EL (cell line): Measurements from ENCODE around the gene POU2AF3.
A peak's percentile ranks its signal among the peaks of the same experiment; 100 is the strongest.

ENCODE experiments used
- DNase-seq: peaks from one replicate; pipeline ENCODE4 v3.0.0-alpha.2; 2016

POU2AF3 gene

GRCh38 chr11:111329306-111330204 lies 31.2 kb downstream of the POU2AF3 start:
- no peak for DNase-seq

- no peak for DNase-seq
Observed at GRCh38 chr11:111330234-111330893, 32.0 kb downstream of the POU2AF3 start.

- no peak for DNase-seq
Observed at GRCh38 chr11:111331711-111332479, 33.5 kb downstream of the POU2AF3 start.

- no peak for DNase-seq
Observed at GRCh38 chr11:111334532-111335502, 36.5 kb downstream of the POU2AF3 start.

GRCh38 chr11:111335549-111335948 lies 37.2 kb downstream of the POU2AF3 start:
- DNase-seq, result no peak

- no peak for DNase-seq
Observed at GRCh38 chr11:111336062-111336461, 37.7 kb downstream of the POU2AF3 start.

- DNase-seq, result no peak
Observed at GRCh38 chr11:111336582-111337256, 38.4 kb downstream of the POU2AF3 start.

- no peak for DNase-seq
Observed at GRCh38 chr11:111339758-111340388, 41.5 kb downstream of the POU2AF3 start.

- no peak for DNase-seq
Observed at GRCh38 chr11:111342329-111342728, 44.0 kb downstream of the POU2AF3 start.

- DNase-seq, result peak; percentile 34
Observed at GRCh38 chr11:111344032-111344431, 45.7 kb downstream of the POU2AF3 start.

GRCh38 chr11:111347002-111347722 lies 48.8 kb downstream of the POU2AF3 start:
- no peak for DNase-seq

- peak; percentile 45 for DNase-seq
Observed at GRCh38 chr11:111347723-111348115, 49.4 kb downstream of the POU2AF3 start.

- no peak for DNase-seq
Observed at GRCh38 chr11:111348147-111348546, 49.8 kb downstream of the POU2AF3 start.

GRCh38 chr11:111349191-111349695 lies 50.9 kb downstream of the POU2AF3 start:
- DNase-seq, result no peak

GRCh38 chr11:111350811-111351210 lies 52.5 kb downstream of the POU2AF3 start:
- DNase-seq, result no peak

GRCh38 chr11:111351374-111352055 lies 53.2 kb downstream of the POU2AF3 start:
- DNase-seq, result no peak

- no peak for DNase-seq
Observed at GRCh38 chr11:111352231-111352746, 53.9 kb downstream of the POU2AF3 start.

- no peak for DNase-seq
Observed at GRCh38 chr11:111352935-111353710, 54.8 kb downstream of the POU2AF3 start.
